Psoas muscle (tissue), 8 donors: ENCODE measurements around the gene GPR161. TPM values are rescaled to one million over a fixed set of nuclear protein-coding genes. Genes with fewer than 3 reads are reported as not detected.
A peak's percentile ranks its signal among the peaks of the same experiment; 100 is the strongest.

Experiments used
- ATAC-seq, 4 donors: fragments of 200-7000 bp; cut with Tn5 transposase; one replicate each; pipeline ENCODE4 v1.9.1; 2020; ENCODE audit warnings: moderate library complexity in 3 of 4, mild to moderate bottlenecking in 2 of 4
- DNase-seq, 2 donors: peaks; one replicate each; pipeline ENCODE4 v3.0.0-alpha.2; 2020
- H3K27ac ChIP-seq: fragments of 200-600 bp; one replicate; pipeline ENCODE4 v1.8.0; 2022
- H3K27me3 ChIP-seq, 3 donors: fragments of 200-600 bp in 1 of 3; one replicate each; pipeline versions ENCODE4 v1.6.1 to v1.8.0; 2013 to 2022; ENCODE audit warnings: low read length in 2 of 3, mild to moderate bottlenecking in 2 of 3, moderate library complexity in 1 of 3; ENCODE audit not compliant: insufficient read depth in 3 of 3
- H3K36me3 ChIP-seq, 2 donors: fragments of 200-600 bp in 1 of 2; one replicate each; pipeline versions ENCODE4 v1.6.1 to v1.8.0; 2013 to 2022; ENCODE audit warnings: low read depth in 1 of 2, mild to moderate bottlenecking in 1 of 2, moderate library complexity in 1 of 2; ENCODE audit not compliant: insufficient read depth in 1 of 2
- H3K4me1 ChIP-seq: fragments of 200-600 bp; one replicate; pipeline ENCODE4 v1.8.0; 2022
- H3K4me3 ChIP-seq: fragments of 200-600 bp; one replicate; pipeline ENCODE4 v1.8.0; 2022; ENCODE audit warnings: mild to moderate bottlenecking
- H3K9me3 ChIP-seq: fragments of 200-600 bp; one replicate; pipeline ENCODE4 v1.8.0; 2022
- CTCF ChIP-seq: fragments of 200-600 bp; IDR thresholded peaks from one replicate; pipeline ENCODE4 v1.8.0; 2022; ENCODE audit warnings: antibody characterized with exemption
- WGBS, 3 donors: extraction: QIAGEN DNeasy Blood & Tissue Kit; methylation state at CpG; one replicate each; pipeline versions ENCODE4 v1.1.6 to v1.1.7; 2013; 5-methylcytosine and 5-hydroxymethylcytosine counted together
- intact Hi-C, 2 donors: fragments of 100-400 bp; cut with DNase I; formaldehyde crosslinking; loops; one replicate each; pipeline versions ENCODE4 v1.11.0 to v1.14.2; 2022
- polyA plus RNA-seq, 3 donors: library from polyadenylated mRNA; stranded (reverse); fragments of 200-250 nt; gene quantifications; one replicate each; pipeline ENCODE4 v1.2.3, GENCODE V29; 2013
- total RNA-seq, 4 donors: library from RNA; stranded (reverse); fragmentation: NEBNext Ultra II Directional in 2 of 4; extraction: Animal tissue kit (Norgen Biotek cat#: 25700) in 2 of 4; gene quantifications; one replicate each; pipeline versions ENCODE4 v1.2.1 to v1.2.4, GENCODE V29; 2021 to 2023
- donor health status: healthy with polysubstance abuse.
- donor health status: DM: no; HTN: no; CAD: no; lungs with moderate emphysema.
- donor health status: Bipolar disorder and iron deficiency.
- donor health status: healthy.
- donor health status: DM: yes; HTN: yes; CAD: no.
- donor health status: DM: no; HTN: no; CAD: no.
- donor health status: DM: no; HTN: no; CAD: no.
- donor health status: DM: yes; HTN: yes; CAD: no.

The GPR161 gene
- total and polyA plus RNA-seq, 7 donors = 0.38 to 2.6 (median 0.67) TPM

GRCh38 chr1:168093616-168094015, 43.1 kb downstream of the GPR161 start:
- ATAC-seq (no peak), DNase-seq (no peak)
- no peak for TF ChIP-seq CTCF
- no peak overlapping the region for H3K4me3 ChIP-seq
- no peaks in the 10 kb centered on the region for H3K27me3 ChIP-seq
- H3K27ac ChIP-seq = no peak overlapping the region
- intact Hi-C loops = no loop called here
- no peaks in the 10 kb centered on the region for H3K36me3 ChIP-seq
- 88 to 97% (median 92%) methylated on average over 4 of the region's 4 CpGs for WGBS, 3 donors
- H3K9me3 ChIP-seq = no peaks in the 10 kb centered on the region
- no peaks in the 10 kb centered on the region for H3K4me1 ChIP-seq

DNA sequence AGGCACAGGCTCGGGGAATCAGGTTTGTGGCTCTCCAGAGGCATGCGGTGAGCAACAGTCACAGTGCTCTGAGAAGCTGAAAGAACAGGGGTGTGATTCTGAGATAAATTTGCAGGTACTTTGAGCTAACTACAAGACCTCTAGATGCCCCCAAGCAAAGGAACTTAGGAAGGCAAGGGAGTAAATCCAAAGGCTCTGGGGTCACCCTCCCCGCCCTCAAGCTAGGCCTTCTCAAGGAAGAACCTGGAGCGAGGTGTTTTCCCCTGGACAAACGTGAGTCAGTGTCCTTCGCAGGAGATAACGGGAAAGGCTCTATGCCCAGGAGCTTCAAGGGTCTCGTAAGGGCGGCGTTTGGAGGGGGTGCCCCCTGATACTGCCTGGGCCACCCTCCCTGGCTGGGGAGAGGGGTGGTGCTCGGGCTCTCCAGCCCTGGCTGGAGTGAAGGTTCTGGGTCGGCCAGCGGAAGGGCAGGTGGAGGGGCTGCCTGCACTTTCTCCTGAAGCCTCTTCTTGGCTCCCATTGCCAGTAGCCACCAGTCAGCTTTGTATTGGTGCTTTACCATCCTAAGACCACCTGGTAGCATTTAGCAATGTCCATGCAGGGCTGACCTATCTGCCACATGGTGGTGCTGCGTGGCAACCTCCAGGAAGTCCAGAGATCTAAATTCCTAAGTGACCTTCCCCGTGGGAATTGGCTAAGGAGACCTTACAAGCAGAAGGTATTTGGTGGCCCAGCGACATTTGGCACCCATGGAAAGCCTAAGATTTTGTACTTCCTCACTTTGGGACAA, 44.0 kb downstream of the GPR161 start:
- H3K27me3 ChIP-seq = no peaks in the 10 kb centered on the region
- no peak for ATAC-seq
- H3K4me1 ChIP-seq = no peaks in the 10 kb centered on the region
- no peaks in the 10 kb centered on the region for H3K36me3 ChIP-seq
- H3K27ac ChIP-seq = no peak overlapping the region
- 83 to 90% (median 84%) methylated on average over 16 of the region's 16 CpGs for WGBS, 3 donors
- DNase-seq = no peak
- no peak overlapping the region for H3K4me3 ChIP-seq
- intact Hi-C loops = no loop called here
- no peaks in the 10 kb centered on the region for H3K9me3 ChIP-seq
- peak; percentile 17 for TF ChIP-seq CTCF

GRCh38 chr1:168091720-168092550, 44.8 kb downstream of the GPR161 start:
- Histone ChIP-seq H3K27me3 (no peaks in the 10 kb centered on the region), H3K9me3 (no peaks in the 10 kb centered on the region), H3K4me3 (no peak overlapping the region), H3K36me3 (no peaks in the 10 kb centered on the region), H3K4me1 (no peaks in the 10 kb centered on the region), H3K27ac (no peak overlapping the region)
- 67 to 82% (median 68%) methylated on average over 8 of the region's 8 CpGs for WGBS, 3 donors
- DNase-seq (no peak), ATAC-seq (no peak)
- intact Hi-C loops = no loop called here
- TF ChIP-seq CTCF = no peak

- Histone ChIP-seq H3K27ac (no peak overlapping the region), H3K4me1 (no peaks in the 10 kb centered on the region), H3K36me3 (no peaks in the 10 kb centered on the region), H3K27me3 (no peaks in the 10 kb centered on the region), H3K9me3 (no peaks in the 10 kb centered on the region), H3K4me3 (no peak overlapping the region)
- no peak for TF ChIP-seq CTCF
- no peak for DNase-seq
- no peak for ATAC-seq
- intact Hi-C loops = no loop called here
- 95 to 97% (median 96%) methylated on average over 9 of the region's 9 CpGs for WGBS, 3 donors
Observed at GRCh38 chr1:168091063-168091462, 45.7 kb downstream of the GPR161 start.
